HS-5 (cell line): ENCODE data around the gene TENT4A.

Source experiments
- DNase-seq: peaks from one replicate; pipeline ENCODE4 v3.0.0-alpha.2; 2012; ENCODE audit warnings: low read depth

The TENT4A gene

GRCh38 chr5:6700685-6701355, 12.4 kb upstream of the TENT4A start:
- no peak for DNase-seq

- DNase-seq, result no peak
Measured at GRCh38 chr5:6701491-6701890, 11.7 kb upstream of the TENT4A start.

- DNase-seq, result no peak
Measured at GRCh38 chr5:6702633-6703032, 10.6 kb upstream of the TENT4A start.

- peak; percentile 23 for DNase-seq
Measured at GRCh38 chr5:6703806-6704205, 9.4 kb upstream of the TENT4A start.

- DNase-seq, result peak; percentile 91
Measured at GRCh38 chr5:6704361-6704851, 8.8 kb upstream of the TENT4A start.

- no peak for DNase-seq
Measured at GRCh38 chr5:6705088-6705487, 8.1 kb upstream of the TENT4A start.

- DNase-seq, result no peak
Measured at GRCh38 chr5:6705959-6706358, 7.3 kb upstream of the TENT4A start.

- DNase-seq, result no peak
Measured at GRCh38 chr5:6707852-6708251, 5.4 kb upstream of the TENT4A start.

GRCh38 chr5:6708814-6709213, 4.4 kb upstream of the TENT4A start:
- DNase-seq, result no peak

- no peak for DNase-seq
Measured at GRCh38 chr5:6710070-6710469, 3.2 kb upstream of the TENT4A start.

GRCh38 chr5:6710551-6711318, 2.5 kb upstream of the TENT4A start:
- no peak for DNase-seq

- peak; percentile 78 for DNase-seq
Measured at GRCh38 chr5:6711409-6712141, 1.7 kb upstream of the TENT4A start.

- no peak for DNase-seq
Measured at GRCh38 chr5:6712142-6712576, 1.1 kb upstream of the TENT4A start.

GRCh38 chr5:6712577-6713273, 507 bp upstream of the TENT4A start:
- peak; percentile 84 for DNase-seq

GRCh38 chr5:6714226-6715041, 1.2 kb downstream of the TENT4A start:
- no peak for DNase-seq

- DNase-seq, result no peak
Measured at GRCh38 chr5:6715271-6715670, 2.0 kb downstream of the TENT4A start.

- DNase-seq, result no peak
Measured at GRCh38 chr5:6715758-6716628, 2.8 kb downstream of the TENT4A start.

- DNase-seq, result no peak
Measured at GRCh38 chr5:6716629-6717149, 3.5 kb downstream of the TENT4A start.

GRCh38 chr5:6717247-6717646, 4.0 kb downstream of the TENT4A start:
- DNase-seq, result no peak

- DNase-seq, result no peak
Measured at GRCh38 chr5:6717687-6718086, 4.5 kb downstream of the TENT4A start.
